Mucosa of descending colon (tissue), 3 donors: ENCODE measurements around the gene FLAD1. TPM values are rescaled to one million over a fixed set of nuclear protein-coding genes. Genes with fewer than 3 reads are reported as not detected.

ENCODE experiments used
- ATAC-seq: fragments of 200-7000 bp; cut with Tn5 transposase; one replicate; pipeline ENCODE4 v1.9.1; 2020; ENCODE audit warnings: mild to moderate bottlenecking, moderate library complexity
- DNase-seq, 3 donors: peaks; one replicate each; pipeline ENCODE4 v3.0.0-alpha.2; 2020
- H3K36me3 ChIP-seq: fragments of 200-600 bp; one replicate; pipeline ENCODE4 v1.8.0; 2021; ENCODE audit warnings: low read depth, mild to moderate bottlenecking
- H3K4me1 ChIP-seq: fragments of 200-600 bp; one replicate; pipeline ENCODE4 v1.8.0; 2021; ENCODE audit warnings: low read depth, mild to moderate bottlenecking
- H3K4me3 ChIP-seq: fragments of 200-600 bp; one replicate; pipeline ENCODE4 v1.8.0; 2021; ENCODE audit warnings: mild to moderate bottlenecking
- H3K9me3 ChIP-seq: fragments of 200-600 bp; one replicate; pipeline ENCODE4 v1.8.0; 2021; ENCODE audit warnings: mild to moderate bottlenecking
- CTCF ChIP-seq: fragments of 200-600 bp; IDR thresholded peaks from one replicate; pipeline ENCODE4 v1.8.0; 2022; ENCODE audit warnings: antibody characterized with exemption, mild to moderate bottlenecking
- intact Hi-C, 2 donors: fragments of 100-400 bp; cut with DNase I in 1 of 2; cut with micrococcal nuclease in 1 of 2; formaldehyde crosslinking; loops; one replicate each; pipeline versions ENCODE4 v1.11.0 to v1.11.1; 2022; cut with DNase I, micrococcal nuclease
- total RNA-seq, 3 donors: library from RNA; stranded (reverse); fragmentation: NEBNext Ultra II Directional in 2 of 3; extraction: Animal tissue kit (Norgen Biotek cat#: 25700) in 2 of 3; gene quantifications; one replicate each; pipeline versions ENCODE4 v1.2.1 to v1.2.4, GENCODE V29; 2021 to 2023
- donor health status: DM: no; HTN: no; CAD: no; lungs with moderate emphysema.
- donor health status: DM: no; HTN: no; CAD: no.
- donor health status: DM: no; HTN: yes; CAD: no.

FLAD1 gene
- total RNA-seq, 3 donors from 2014 or later: 28.4 to 40.4 (median 31.2) TPM

GRCh38 chr1:155003766-155004351 is 20.7 kb downstream of the FLAD1 start:
- DNase-seq: peak; percentile 75 to 88 (median 83)
- Histone ChIP-seq H3K9me3 (no peaks in the 10 kb centered on the region), H3K36me3 (no peaks in the 10 kb centered on the region), H3K4me1 (peaks cover 58% of the 10 kb centered on the region), H3K4me3 (peak overlapping the region; percentile 84)
- intact Hi-C loops: no loop called here
- ATAC-seq: no peak
- no peak for TF ChIP-seq CTCF

- peak overlapping the region; percentile 84 for H3K4me3 ChIP-seq
- DNase-seq (peak in 2 of 3 donors; percentile 53 to 63), ATAC-seq (no peak)
- H3K4me1 ChIP-seq: peaks cover 54% of the 10 kb centered on the region
- intact Hi-C loops: no loop called here
- no peaks in the 10 kb centered on the region for H3K9me3 ChIP-seq
- H3K36me3 ChIP-seq: no peaks in the 10 kb centered on the region
- TF ChIP-seq CTCF: no peak
Measured at GRCh38 chr1:155004352-155005075, 21.4 kb downstream of the FLAD1 start.

GRCh38 chr1:155005076-155006011 is 22.2 kb downstream of the FLAD1 start:
- TF ChIP-seq CTCF: no peak
- Histone ChIP-seq H3K36me3 (no peaks in the 10 kb centered on the region), H3K9me3 (no peaks in the 10 kb centered on the region), H3K4me1 (peaks cover 54% of the 10 kb centered on the region), H3K4me3 (no peak overlapping the region)
- intact Hi-C loops: no loop called here
- DNase-seq: peak; percentile 86 to 90 (median 87)
- peak; percentile 8 for ATAC-seq

- Histone ChIP-seq H3K9me3 (no peaks in the 10 kb centered on the region), H3K4me1 (peaks cover 66% of the 10 kb centered on the region), H3K4me3 (no peak overlapping the region), H3K36me3 (no peaks in the 10 kb centered on the region)
- DNase-seq (peak in 1 of 3 donors; percentile 62), ATAC-seq (no peak)
- intact Hi-C loops: no loop called here
- TF ChIP-seq CTCF: no peak
Measured at GRCh38 chr1:155006601-155007101, 23.5 kb downstream of the FLAD1 start.

- peak; percentile 59 for ATAC-seq
- no peak for TF ChIP-seq CTCF
- H3K4me3 ChIP-seq: no peak overlapping the region
- DNase-seq: peak; percentile 86 to 90 (median 89)
- no peaks in the 10 kb centered on the region for H3K9me3 ChIP-seq
- intact Hi-C loops: no loop called here
- H3K36me3 ChIP-seq: no peaks in the 10 kb centered on the region
- H3K4me1 ChIP-seq: peaks cover 73% of the 10 kb centered on the region
Measured at GRCh38 chr1:155007251-155007828, 24.2 kb downstream of the FLAD1 start.
